A673 (cell line): Measurements from ENCODE around the gene ATRIP. TPM values are rescaled to one million over a fixed set of nuclear protein-coding genes. Genes with fewer than 3 reads are reported as not detected.

Experiments
- BruUV-seq: library from RNA; stranded (reverse); fragments of 400-500 nt; replicated peaks from 2 replicates; lab custom pipeline; 2021; lab: Mats Ljungman, UMichigan
- CTCF ChIA-PET: fragments of 300-600 bp; sonication (Branson Sonifier 250); formaldehyde crosslinking; loops from one replicate; lab custom pipeline; 2022; ENCODE audit warnings: antibody characterized with exemption; lab: Charles Lee
- POLR2A ChIA-PET: fragments of 300-600 bp; sonication (Branson Sonifier 250); formaldehyde crosslinking; loops from one replicate; lab custom pipeline; 2022; ENCODE audit warnings: antibody characterized with exemption; ENCODE audit not compliant: low non-redundant PET; lab: Charles Lee
- DNase-seq: peaks from one replicate; pipeline ENCODE4 v3.0.0-alpha.2; 2015; ENCODE audit warnings: low spot score
- H3K27ac ChIP-seq: fragments of 200-600 bp; sonication (generic); 2 replicates; pipeline ENCODE4 v1.5.1; 2016; ENCODE audit warnings: mixed run types, low read depth, mild to moderate bottlenecking, mixed read lengths, antibody characterized with exemption, low read length; ENCODE audit not compliant: poor library complexity, severe bottlenecking
- H3K27me3 ChIP-seq: fragments of 200-600 bp; sonication (generic); replicated peaks from 2 replicates; pipeline ENCODE4 v1.6.1; 2017; ENCODE audit warnings: mixed run types, low read depth, mild to moderate bottlenecking, mixed read lengths, antibody characterized with exemption, low read length; ENCODE audit not compliant: insufficient read depth, poor library complexity
- H3K36me3 ChIP-seq: fragments of 200-600 bp; sonication (generic); 2 replicates; pipeline ENCODE4 v1.6.1; 2016; ENCODE audit warnings: mixed run types, mild to moderate bottlenecking, mixed read lengths, antibody characterized with exemption, low read length; ENCODE audit not compliant: insufficient read depth, poor library complexity, severe bottlenecking
- H3K4me1 ChIP-seq: fragments of 200-600 bp; sonication (generic); 2 replicates; pipeline ENCODE4 v1.6.1; 2017; ENCODE audit warnings: mixed run types, mild to moderate bottlenecking, mixed read lengths, antibody characterized with exemption, low read length; ENCODE audit not compliant: insufficient read depth, poor library complexity, severe bottlenecking
- H3K4me3 ChIP-seq: fragments of 200-600 bp; sonication (generic); 2 replicates; pipeline ENCODE4 v1.5.1; 2016; ENCODE audit warnings: low read depth, mixed run types, mild to moderate bottlenecking, mixed read lengths, low read length; ENCODE audit not compliant: poor library complexity, severe bottlenecking
- H3K9me3 ChIP-seq: fragments of 200-600 bp; sonication (generic); 2 replicates; pipeline ENCODE4 v1.6.1; 2016; ENCODE audit warnings: mixed run types, low read depth, mild to moderate bottlenecking, mixed read lengths, antibody characterized with exemption, low read length; ENCODE audit not compliant: poor library complexity, severe bottlenecking
- CTCF ChIP-seq: fragments of 300-800, 200-600 bp; sonication (generic); conservative IDR thresholded peaks from 2 replicates; pipeline ENCODE4 v1.5.1; 2017; ENCODE audit warnings: low read depth, mild to moderate bottlenecking, antibody characterized with exemption, low read length, moderate library complexity, mixed read lengths
- EZH2 ChIP-seq: fragments of 200-600 bp; sonication (generic); IDR thresholded peaks from 2 replicates; pipeline ENCODE4 v1.6.1; 2017; ENCODE audit warnings: borderline replicate concordance, low read depth, mild to moderate bottlenecking, mixed read lengths, antibody characterized with exemption, low read length; ENCODE audit not compliant: poor library complexity, severe bottlenecking
- intact Hi-C: fragments of 100-400 bp; cut with micrococcal nuclease; formaldehyde crosslinking; loops from one replicate; pipeline ENCODE4 v1.10.0; 2022; ENCODE audit not compliant: unreplicated experiment
- total RNA-seq: library from RNA; stranded (reverse); gene quantifications from 2 replicates; pipeline ENCODE4 v1.2.3, GENCODE V29; 2021

Gene ATRIP
- total RNA-seq, 1 experiment from 2014 or later, result 9.7 TPM

- H3K9me3 ChIP-seq, result no peaks in the 10 kb centered on the region
- peak overlapping the region; percentile 77 for H3K4me3 ChIP-seq
- BruUV-seq, result no TSS peak
- TF ChIP-seq EZH2 (no peak), CTCF (no peak)
- DNase-seq, result no peak
- H3K27me3 ChIP-seq, result no peaks in the 10 kb centered on the region
- POLR2A ChIA-PET, result no interaction called here
- H3K36me3 ChIP-seq, result peaks cover 6% of the 10 kb centered on the region
- CTCF ChIA-PET, result interaction anchor here (0.6 to 1.6 kb wide), 2 partner anchors 9 to 12 kb away, joined by 3 to 6 read pairs; no protein-coding TSS in a partner anchor
- no peak overlapping the region for H3K27ac ChIP-seq
- no peaks in the 10 kb centered on the region for H3K4me1 ChIP-seq
- intact Hi-C loops, result no loop called here
These were observed 1.2 kb upstream of the ATRIP start for GRCh38 chr3:48445277-48445882.

GRCh38 chr3:48446043-48446424 is 503 bp upstream of the ATRIP start:
- CTCF ChIA-PET, result interaction anchor here (1.6 kb wide), 1 partner anchor 10 kb away, joined by 6 read pairs; no protein-coding TSS in a partner anchor
- intact Hi-C loops, result no loop called here

GRCh38 chr3:48451270-48451669 is 4.7 kb downstream of the ATRIP start:
- Histone ChIP-seq H3K36me3 (no peaks in the 10 kb centered on the region), H3K9me3 (no peaks in the 10 kb centered on the region), H3K4me3 (no peak overlapping the region), H3K27ac (no peak overlapping the region), H3K4me1 (no peaks in the 10 kb centered on the region), H3K27me3 (no peaks in the 10 kb centered on the region)
- BruUV-seq, result no TSS peak
- CTCF ChIA-PET, result no interaction called here
- no peak for DNase-seq
- TF ChIP-seq CTCF (no peak), EZH2 (no peak)
- intact Hi-C loops, result no loop called here
- POLR2A ChIA-PET, result no interaction called here

More at GRCh38 chr3:48446043-48446424, 503 bp upstream of the ATRIP start:
- TF ChIP-seq CTCF, result no peak
- H3K4me1 ChIP-seq, result no peaks in the 10 kb centered on the region
- peak overlapping the region; percentile 77 for H3K4me3 ChIP-seq
- no peaks in the 10 kb centered on the region for H3K27me3 ChIP-seq
- H3K9me3 ChIP-seq, result no peaks in the 10 kb centered on the region
- DNase-seq, result no peak
- peak overlapping the region; percentile 80 for H3K27ac ChIP-seq
- no TSS peak for BruUV-seq
- POLR2A ChIA-PET, result no interaction called here
- H3K36me3 ChIP-seq, result peaks cover 6% of the 10 kb centered on the region
